ENCODE data around the gene NFYA. TPM values are rescaled to one million over a fixed set of nuclear protein-coding genes. Genes with fewer than 3 reads are reported as not detected.

Gene NFYA
- polyA plus RNA-seq, 3 donors, result 9.7 to 21.4 (median 10.7) TPM

DNA sequence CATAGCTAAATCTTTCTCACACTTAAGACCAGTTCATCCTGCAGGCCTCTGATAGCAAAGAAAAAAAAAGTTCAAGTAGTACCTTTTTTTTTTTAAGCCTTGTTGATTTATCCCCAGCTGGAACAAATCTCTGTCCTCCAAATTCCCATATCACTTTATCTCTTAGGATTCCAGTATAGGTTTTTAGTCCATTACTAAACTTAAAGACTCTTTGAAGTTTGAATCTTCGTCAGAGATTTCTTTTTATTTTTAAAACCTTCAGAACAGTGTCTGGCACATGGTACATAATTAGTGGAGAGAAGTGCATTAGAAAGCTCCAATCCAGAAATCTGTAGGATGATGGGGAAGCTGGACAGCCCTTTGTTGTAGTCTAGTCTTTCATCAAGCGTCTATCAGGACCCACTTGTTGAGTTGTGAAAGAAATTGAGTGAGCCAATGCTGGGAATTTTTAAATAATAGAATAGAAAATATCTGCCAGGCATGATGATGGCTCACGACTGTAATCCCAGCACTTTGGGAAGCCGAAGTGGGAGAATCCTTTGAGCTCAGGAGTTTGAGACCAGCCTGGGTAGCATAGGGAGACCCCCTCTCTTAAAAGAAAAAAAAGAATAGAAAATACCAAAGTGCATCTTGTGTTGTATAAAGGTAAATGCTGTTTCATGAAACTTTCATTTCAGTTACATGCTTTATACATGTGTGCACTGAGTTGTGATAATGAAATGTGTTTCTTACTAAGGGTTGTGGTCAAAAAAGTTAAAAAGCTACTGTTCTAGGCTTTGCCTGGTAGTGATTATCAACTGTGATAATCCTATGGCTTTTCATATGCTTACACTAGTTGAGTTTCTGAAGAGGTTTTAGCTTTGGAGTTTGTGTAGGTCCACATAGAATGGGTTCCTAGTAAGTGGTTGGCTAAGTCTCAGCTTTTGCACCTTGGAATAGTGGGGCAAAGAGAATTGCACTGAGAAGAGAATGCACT is 3.2 kb downstream of the NFYA start:
- Histone ChIP-seq H3K27me3 (ENCODE audit: control insufficient read depth in 2 of 2, insufficient read depth in 2 of 2, low read length in 2 of 2) (no peaks in the 10 kb centered on the region), H3K4me1 (ENCODE audit: control insufficient read depth in 1 of 2, insufficient read depth in 2 of 2, low read length in 2 of 2) (peaks cover 24 to 32% of the 10 kb centered on the region in 2 donors), H4K20me1 (ENCODE audit: insufficient read depth, low read length) (peaks cover 36% of the 10 kb centered on the region), H3K9ac (ENCODE audit: insufficient read depth, low read length, poor library complexity, severe bottlenecking) (no peak overlapping the region), H3K27ac (ENCODE audit: low read depth in 1 of 2, low read length in 2 of 2) (no peak overlapping the region), H3K4me3 (replicated peaks in 1 of 3; ENCODE audit: low read depth in 2 of 3, low read length in 3 of 3) (no peak overlapping the region), H3K79me2 (ENCODE audit: insufficient read depth, low read length) (peaks cover 78% of the 10 kb centered on the region), H3K9me3 (replicated peaks in 1 of 2; ENCODE audit: control insufficient read depth in 1 of 2, insufficient read depth in 1 of 2, low read length in 2 of 2) (no peaks in the 10 kb centered on the region), H3K4me2 (replicated peaks; ENCODE audit: extremely low read depth, low read length, poor library complexity, severe bottlenecking) (no peak overlapping the region), H3K36me3 (replicated peaks in 1 of 2; ENCODE audit: control insufficient read depth in 1 of 2, insufficient read depth in 2 of 2, low read length in 2 of 2) (peaks cover 20 to 31% of the 10 kb centered on the region in 2 donors), H2AFZ (ENCODE audit: insufficient read depth, low read depth, low read length, poor library complexity, severe bottlenecking) (no peak overlapping the region)
- WGBS (ENCODE audit: insufficient coverage), result 100% methylated on average over 1 of the region's 4 CpGs
- Mint-ChIP-seq H3K27ac (peak overlapping the region in 4 of 7 donors; percentile 4 to 33 (median 14)), H3K4me3 (no peak overlapping the region), H3K36me3 (peaks cover 25% of the 10 kb centered on the region in 2 donors), H3K4me1 (peaks cover 35% of the 10 kb centered on the region), H3K27me3 (ENCODE audit: low read depth in 3 of 3) (no peaks in the 10 kb centered on the region), H3K9me3 (no peaks in the 10 kb centered on the region)
- no peak for TF ChIP-seq CTCF (IDR thresholded peaks at IDR 0.05)
- DNase-seq, result no peak
- intact Hi-C loops (cut with micrococcal nuclease), result loop anchor here in 1 of 2 donors (10.0 kb wide), 1 partner anchor 659 kb away; the partner anchor contains the start of gene TFEB

- H3K79me2 ChIP-seq (ENCODE audit: insufficient read depth, low read length), result peaks cover 91% of the 10 kb centered on the region
- no peaks in the 10 kb centered on the region for H3K9me3 ChIP-seq (replicated peaks in 1 of 2; ENCODE audit: control insufficient read depth in 1 of 2, insufficient read depth in 1 of 2, low read length in 2 of 2)
- Mint-ChIP-seq H3K36me3 (peaks cover 35 to 38% of the 10 kb centered on the region in 2 donors), H3K4me3 (no peak overlapping the region), H3K9me3 (no peaks in the 10 kb centered on the region), H3K27me3 (ENCODE audit: low read depth in 3 of 3) (no peaks in the 10 kb centered on the region), H3K4me1 (peaks cover 30% of the 10 kb centered on the region), H3K27ac (no peak overlapping the region)
- H3K4me1 ChIP-seq (ENCODE audit: control insufficient read depth in 1 of 2, insufficient read depth in 2 of 2, low read length in 2 of 2), result peaks cover 20 to 26% of the 10 kb centered on the region in 2 donors
- TF ChIP-seq CTCF (IDR thresholded peaks at IDR 0.05), result no peak
- DNase-seq, result no peak
- H3K36me3 ChIP-seq (replicated peaks in 1 of 2; ENCODE audit: control insufficient read depth in 1 of 2, insufficient read depth in 2 of 2, low read length in 2 of 2), result peaks cover 30 to 47% of the 10 kb centered on the region in 2 donors
- no peaks in the 10 kb centered on the region for H3K27me3 ChIP-seq (ENCODE audit: control insufficient read depth in 2 of 2, insufficient read depth in 2 of 2, low read length in 2 of 2)
- no peak overlapping the region for H3K27ac ChIP-seq (ENCODE audit: low read depth in 1 of 2, low read length in 2 of 2)
- H2AFZ ChIP-seq (ENCODE audit: insufficient read depth, low read depth, low read length, poor library complexity, severe bottlenecking), result no peak overlapping the region
- H3K9ac ChIP-seq (ENCODE audit: insufficient read depth, low read length, poor library complexity, severe bottlenecking), result no peak overlapping the region
- H4K20me1 ChIP-seq (ENCODE audit: insufficient read depth, low read length), result peaks cover 50% of the 10 kb centered on the region
- no peak overlapping the region for H3K4me3 ChIP-seq (replicated peaks in 1 of 3; ENCODE audit: low read depth in 2 of 3, low read length in 3 of 3)
- WGBS (ENCODE audit: insufficient coverage), result 100% methylated on average over 1 of the region's 2 CpGs
- no peak overlapping the region for H3K4me2 ChIP-seq (replicated peaks; ENCODE audit: extremely low read depth, low read length, poor library complexity, severe bottlenecking)
- intact Hi-C loops (cut with micrococcal nuclease), result loop anchor here in 1 of 2 donors (10.0 kb wide), 1 partner anchor 657 kb away; the partner anchor contains the start of gene TFEB
These were observed 4.8 kb downstream of the NFYA start for GRCh38 chr6:41077536-41077935.

Measured in CD14-positive monocyte (primary cell).